Panc1 (cell line): ENCODE measurements around the gene UPP1. TPM values are rescaled to one million over a fixed set of nuclear protein-coding genes. Genes with fewer than 3 reads are reported as not detected.

Experiments
- ATAC-seq: fragments of 200-7000 bp; cut with Tn5 transposase; 2 replicates; pipeline ENCODE4 v1.9.1; 2020; ENCODE audit warnings: mild to moderate bottlenecking, moderate library complexity
- Bru-seq: library from RNA; stranded (reverse); fragments of 400-500 nt; gene quantifications from one replicate; lab custom pipeline; 2021; lab: Mats Ljungman, UMichigan
- BruChase-seq, 2 experiments: library from RNA; stranded (reverse); fragments of 400-500 nt; gene quantifications; one replicate each; lab custom pipeline; 2021; lab: Mats Ljungman, UMichigan
- BruUV-seq: library from RNA; stranded (reverse); fragments of 400-500 nt; replicated peaks from 2 replicates; lab custom pipeline; 2021; lab: Mats Ljungman, UMichigan
- CTCF ChIA-PET: fragments of 300-600 bp; sonication (Branson Sonifier 250); formaldehyde crosslinking; loops from one replicate; lab custom pipeline; 2022; ENCODE audit warnings: antibody characterized with exemption; lab: Charles Lee
- POLR2A ChIA-PET: fragments of 300-600 bp; sonication (Branson Sonifier 250); formaldehyde crosslinking; loops from one replicate; lab custom pipeline; 2022; ENCODE audit warnings: antibody characterized with exemption; lab: Charles Lee
- DNase-seq: peaks from one replicate; pipeline ENCODE4 v3.0.0-alpha.2; 2010; ENCODE audit warnings: low read depth, low spot score
- H3K27ac ChIP-seq: 2 replicates; pipeline ENCODE4 v1.5.1; 2011; ENCODE audit warnings: mild to moderate bottlenecking, low read length, inconsistent platforms
- H3K27me3 ChIP-seq: fragments of 200-500 bp; sonication (Bioruptor generic); 2 replicates; pipeline ENCODE4 v1.6.0; 2014; ENCODE audit warnings: low read length, inconsistent platforms; ENCODE audit not compliant: control insufficient read depth, insufficient read depth
- H3K36me3 ChIP-seq: fragments of 200-500 bp; sonication (Bioruptor generic); 2 replicates; pipeline ENCODE4 v1.5.1; 2014; ENCODE audit warnings: inconsistent platforms, mild to moderate bottlenecking, low read length, moderate library complexity; ENCODE audit not compliant: control insufficient read depth, insufficient read depth
- H3K4me1 ChIP-seq: 2 replicates; pipeline ENCODE4 v1.5.1; 2011; ENCODE audit warnings: inconsistent platforms, mild to moderate bottlenecking, low read length, moderate library complexity; ENCODE audit not compliant: control insufficient read depth, insufficient read depth
- H3K4me3 ChIP-seq, 2 experiments: 2 replicates each; pipeline ENCODE4 v1.5.1; 2011 to 2012; ENCODE audit warnings: low read depth in 2 of 2, low read length in 2 of 2, mild to moderate bottlenecking in 2 of 2, inconsistent platforms in 1 of 2, moderate library complexity in 1 of 2
- H3K9me3 ChIP-seq: fragments of 200-500 bp; sonication (Bioruptor generic); 2 replicates; pipeline ENCODE4 v1.5.1; 2014; ENCODE audit warnings: low read depth, mild to moderate bottlenecking, inconsistent platforms, low read length, moderate library complexity; ENCODE audit not compliant: control insufficient read depth, insufficient read depth
- POLR2AphosphoS5 ChIP-seq: IDR thresholded peaks from 2 replicates; pipeline ENCODE4 v1.6.1; 2012; ENCODE audit warnings: mild to moderate bottlenecking, low read depth, low read length, moderate library complexity
- SIN3A ChIP-seq: IDR thresholded peaks from 2 replicates; pipeline ENCODE4 v1.6.1; 2012; ENCODE audit warnings: low read depth, mild to moderate bottlenecking, low read length, moderate library complexity, borderline replicate concordance; ENCODE audit not compliant: insufficient read depth
- TCF7L2 ChIP-seq: IDR thresholded peaks from 2 replicates; pipeline ENCODE4 v1.6.1; 2011; ENCODE audit warnings: mild to moderate bottlenecking, low read depth, low read length, inconsistent platforms
- in situ Hi-C: cut with HindIII; loops from 2 replicates; pipeline ENCODE4 v1.10.0; 2016; ENCODE audit warnings: low sequenced_read_pairs, low pct_unique_long_range_greater_than_20kb
- intact Hi-C: fragments of 100-400 bp; cut with micrococcal nuclease; formaldehyde crosslinking; loops from one replicate; pipeline ENCODE4 v1.10.0; 2022; ENCODE audit not compliant: unreplicated experiment
- long read RNA-seq: library from polyadenylated mRNA; unstranded; transcript quantifications from one replicate; pipeline ENCODE4 v2.0.0, GENCODE V29; 2021; ENCODE audit not compliant: unreplicated experiment
- polyA plus RNA-seq: library from polyadenylated mRNA; unstranded; fragments of >200 nt; gene quantifications from one replicate; pipeline ENCODE4 v1.2.1, GENCODE V29; 2012; ENCODE audit warnings: missing spikeins; ENCODE audit not compliant: insufficient read length
- total RNA-seq: library from RNA; stranded (reverse); gene quantifications from one replicate; pipeline ENCODE4 v1.2.1, GENCODE V29; 2021; ENCODE audit not compliant: unreplicated experiment
- TF ChIP-seq, protein P1 (sequence below): fragments of 450-650 bp; IDR thresholded peaks from 2 replicates; pipeline ENCODE4 v1.5.1; 2017; ENCODE audit warnings: mild to moderate bottlenecking
- TF ChIP-seq, protein P2 (sequence below), 2 experiments: IDR thresholded peaks; 2 replicates each; pipeline ENCODE4 v1.6.1; 2011 to 2012; ENCODE audit warnings: low read depth in 2 of 2, control low read depth in 1 of 2, low read length in 1 of 2, mild to moderate bottlenecking in 1 of 2, moderate library complexity in 1 of 2; ENCODE audit not compliant: insufficient read depth in 1 of 2

Gene UPP1
- total RNA-seq (331 TPM), Bru-seq, nascent RNA (percentile 99 among the genes with signal in this experiment), BruChase-seq, experiment 1, labeled RNA remaining after a 2-hour chase (percentile 96 among the genes with signal in this experiment), BruChase-seq, experiment 2, labeled RNA remaining after a 6-hour chase (percentile 96 among the genes with signal in this experiment)
- polyA plus RNA-seq = 234 TPM
- long read RNA-seq, transcript UPP1-202 (6 exons, 955 nt) = minor isoform, 34 of 331 reads
- long read RNA-seq, transcript UPP1-203 (9 exons, 1,375 nt) = minor isoform, 32 of 331 reads
- long read RNA-seq, transcript UPP1-212 (3 exons, 2,782 nt) = major isoform, 72 of 331 reads
- long read RNA-seq, partial matches to known transcripts = 59 of 331 reads
- long read RNA-seq, other reads (novel, unspliced or antisense) = 131 of 331 reads

DNA sequence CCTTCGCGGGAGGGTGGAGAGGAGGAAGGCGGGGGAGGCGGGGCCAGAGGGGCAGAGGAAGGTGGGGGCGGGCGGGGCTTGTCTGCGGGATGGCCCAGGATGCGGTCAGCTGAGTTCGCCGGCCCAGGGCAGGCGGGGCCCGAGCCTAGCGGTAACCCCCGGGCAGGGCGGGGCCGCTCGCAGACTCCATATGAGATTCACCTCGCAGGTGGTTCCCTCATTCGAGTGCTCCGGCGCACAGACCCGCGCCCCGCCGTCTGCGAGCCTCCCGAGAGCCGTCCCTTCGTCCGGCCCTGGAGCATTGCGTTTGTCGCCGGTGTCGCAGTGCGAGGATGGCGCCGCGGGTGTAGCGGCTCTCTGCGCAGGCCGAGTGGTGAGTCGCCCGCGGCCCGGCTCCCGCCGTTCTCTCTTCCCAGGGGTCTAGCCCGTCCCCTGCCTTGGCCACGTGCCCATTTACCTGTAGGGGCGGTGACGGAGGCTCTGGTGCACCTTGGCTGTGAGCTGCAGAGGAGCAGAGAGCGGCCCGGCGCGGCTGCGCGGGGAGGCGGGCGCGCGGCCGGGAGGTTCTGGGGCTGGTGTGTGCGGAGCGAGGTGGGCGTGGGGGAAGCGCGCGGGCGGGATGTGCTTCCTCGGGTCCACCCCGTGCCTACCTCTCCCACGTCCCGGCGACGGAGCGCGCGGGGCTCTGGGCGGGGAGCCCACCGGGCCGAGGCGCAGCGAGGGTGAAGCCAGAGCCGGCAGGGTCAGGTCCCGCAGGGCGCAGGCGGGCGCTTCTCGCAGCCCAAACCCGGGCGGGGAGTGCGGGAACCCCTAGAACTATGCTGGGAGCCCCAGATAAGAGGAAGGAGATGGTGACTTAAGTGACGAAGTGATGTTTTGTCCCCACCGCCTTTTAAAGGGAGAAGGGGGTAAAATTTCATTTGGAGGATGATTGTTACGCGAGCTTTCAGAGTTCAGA lies at the start of gene UPP1:
TSS of gene UPP1 (plus strand) at position 220 of the 958 bp plus-strand sequence. CDS start 5,519 bp downstream, outside the sequence.
- H3K4me3 ChIP-seq = peak within 1 kb of the TSS; percentile 87 to 99
- no peaks in the 10 kb centered on the region for H3K27me3 ChIP-seq
- H3K4me1 ChIP-seq = peaks cover 70% of the 10 kb centered on the region
- peak within 1 kb of the TSS; percentile 100 for H3K27ac ChIP-seq
- peaks cover 30% of the 10 kb centered on the region for H3K36me3 ChIP-seq
- H3K9me3 ChIP-seq = no peaks in the 10 kb centered on the region
- TF ChIP-seq POLR2AphosphoS5 (peak; percentile 97), TCF7L2 (no peak), SIN3A (peak; percentile 27)
- TF ChIP-seq, protein P1, sequence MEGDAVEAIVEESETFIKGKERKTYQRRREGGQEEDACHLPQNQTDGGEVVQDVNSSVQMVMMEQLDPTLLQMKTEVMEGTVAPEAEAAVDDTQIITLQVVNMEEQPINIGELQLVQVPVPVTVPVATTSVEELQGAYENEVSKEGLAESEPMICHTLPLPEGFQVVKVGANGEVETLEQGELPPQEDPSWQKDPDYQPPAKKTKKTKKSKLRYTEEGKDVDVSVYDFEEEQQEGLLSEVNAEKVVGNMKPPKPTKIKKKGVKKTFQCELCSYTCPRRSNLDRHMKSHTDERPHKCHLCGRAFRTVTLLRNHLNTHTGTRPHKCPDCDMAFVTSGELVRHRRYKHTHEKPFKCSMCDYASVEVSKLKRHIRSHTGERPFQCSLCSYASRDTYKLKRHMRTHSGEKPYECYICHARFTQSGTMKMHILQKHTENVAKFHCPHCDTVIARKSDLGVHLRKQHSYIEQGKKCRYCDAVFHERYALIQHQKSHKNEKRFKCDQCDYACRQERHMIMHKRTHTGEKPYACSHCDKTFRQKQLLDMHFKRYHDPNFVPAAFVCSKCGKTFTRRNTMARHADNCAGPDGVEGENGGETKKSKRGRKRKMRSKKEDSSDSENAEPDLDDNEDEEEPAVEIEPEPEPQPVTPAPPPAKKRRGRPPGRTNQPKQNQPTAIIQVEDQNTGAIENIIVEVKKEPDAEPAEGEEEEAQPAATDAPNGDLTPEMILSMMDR = no peak
- TF ChIP-seq, protein P2, sequence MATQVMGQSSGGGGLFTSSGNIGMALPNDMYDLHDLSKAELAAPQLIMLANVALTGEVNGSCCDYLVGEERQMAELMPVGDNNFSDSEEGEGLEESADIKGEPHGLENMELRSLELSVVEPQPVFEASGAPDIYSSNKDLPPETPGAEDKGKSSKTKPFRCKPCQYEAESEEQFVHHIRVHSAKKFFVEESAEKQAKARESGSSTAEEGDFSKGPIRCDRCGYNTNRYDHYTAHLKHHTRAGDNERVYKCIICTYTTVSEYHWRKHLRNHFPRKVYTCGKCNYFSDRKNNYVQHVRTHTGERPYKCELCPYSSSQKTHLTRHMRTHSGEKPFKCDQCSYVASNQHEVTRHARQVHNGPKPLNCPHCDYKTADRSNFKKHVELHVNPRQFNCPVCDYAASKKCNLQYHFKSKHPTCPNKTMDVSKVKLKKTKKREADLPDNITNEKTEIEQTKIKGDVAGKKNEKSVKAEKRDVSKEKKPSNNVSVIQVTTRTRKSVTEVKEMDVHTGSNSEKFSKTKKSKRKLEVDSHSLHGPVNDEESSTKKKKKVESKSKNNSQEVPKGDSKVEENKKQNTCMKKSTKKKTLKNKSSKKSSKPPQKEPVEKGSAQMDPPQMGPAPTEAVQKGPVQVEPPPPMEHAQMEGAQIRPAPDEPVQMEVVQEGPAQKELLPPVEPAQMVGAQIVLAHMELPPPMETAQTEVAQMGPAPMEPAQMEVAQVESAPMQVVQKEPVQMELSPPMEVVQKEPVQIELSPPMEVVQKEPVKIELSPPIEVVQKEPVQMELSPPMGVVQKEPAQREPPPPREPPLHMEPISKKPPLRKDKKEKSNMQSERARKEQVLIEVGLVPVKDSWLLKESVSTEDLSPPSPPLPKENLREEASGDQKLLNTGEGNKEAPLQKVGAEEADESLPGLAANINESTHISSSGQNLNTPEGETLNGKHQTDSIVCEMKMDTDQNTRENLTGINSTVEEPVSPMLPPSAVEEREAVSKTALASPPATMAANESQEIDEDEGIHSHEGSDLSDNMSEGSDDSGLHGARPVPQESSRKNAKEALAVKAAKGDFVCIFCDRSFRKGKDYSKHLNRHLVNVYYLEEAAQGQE (IDR thresholded peaks at IDR 0.05; ENCODE audit: insufficient read depth in 1 of 2, low read depth in 2 of 2, low read length in 1 of 2) = no peak
- DNase-seq = no peak
- in situ Hi-C loops (no loop called here), intact Hi-C loops (loop anchor here (5.0 to 10.0 kb wide), 3 partner anchors 52 to 515 kb away; partner anchors contain the start of gene C7orf57)
- POLR2A ChIA-PET = interaction anchor here (1.1 to 1.5 kb wide), 3 partner anchors 12 to 51 kb away, joined by 3 to 4 read pairs (median 3); no protein-coding TSS in a partner anchor
- CTCF ChIA-PET = no interaction called here
- peak; percentile 84 for ATAC-seq
- BruUV-seq = no TSS peak

DNA sequence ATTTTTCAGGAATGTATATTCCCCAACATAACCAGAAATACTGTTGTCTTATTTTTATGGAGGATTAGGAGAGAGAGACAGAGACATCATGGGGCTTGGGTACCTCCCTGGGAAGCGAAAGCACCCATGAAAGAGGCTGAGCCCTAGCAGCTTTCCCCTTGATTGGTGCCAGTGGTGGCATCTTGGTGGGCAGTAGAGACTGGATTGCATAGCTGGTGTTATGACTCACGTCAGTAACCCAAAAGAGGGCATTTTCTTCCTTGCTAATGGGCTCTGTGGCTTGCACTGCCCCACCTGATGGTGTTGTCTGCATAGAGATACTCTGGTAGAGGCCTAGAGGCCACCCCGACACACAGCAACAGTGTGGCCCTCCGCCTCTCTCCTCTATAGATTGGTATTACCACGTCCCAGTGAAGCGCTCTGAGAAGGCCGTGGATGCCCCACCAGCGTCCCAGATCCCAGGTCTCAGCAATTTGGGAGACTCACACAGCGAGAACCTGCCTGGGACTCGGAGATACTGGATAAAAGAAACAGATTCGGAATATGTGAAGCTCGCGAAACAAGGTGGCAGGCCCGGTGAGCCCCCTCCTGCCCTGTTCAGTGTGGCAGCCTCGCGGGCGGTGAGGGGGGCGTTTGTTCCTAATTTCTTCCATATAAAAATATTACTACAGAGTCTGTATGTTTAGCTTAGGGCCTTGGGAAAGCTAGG lies 48.0 kb upstream of the UPP1 start:
- CTCF ChIA-PET = no interaction called here
- intact Hi-C loops = no loop called here
- peak overlapping the region; percentile 18; the same call in 1 of the 2 replicates for H3K27ac ChIP-seq
- no peaks in the 10 kb centered on the region for H3K27me3 ChIP-seq
- POLR2A ChIA-PET = interaction anchor here (0.6 kb wide), 1 partner anchor 12 kb away, joined by 4 read pairs; no protein-coding TSS in a partner anchor
- peaks cover 10% of the 10 kb centered on the region for H3K4me1 ChIP-seq
- no peaks in the 10 kb centered on the region for H3K9me3 ChIP-seq
- no peaks in the 10 kb centered on the region for H3K36me3 ChIP-seq
- in situ Hi-C loops = no loop called here
- DNase-seq (no peak), ATAC-seq (no peak)
- TF ChIP-seq, protein P2 (IDR thresholded peaks at IDR 0.05; ENCODE audit: insufficient read depth in 1 of 2, low read depth in 2 of 2, low read length in 1 of 2) = no peak
- TF ChIP-seq POLR2AphosphoS5 = no peak
- no peak for TF ChIP-seq TCF7L2
- TF ChIP-seq, protein P1 = no peak
- TF ChIP-seq SIN3A = no peak
- no peak overlapping the region for H3K4me3 ChIP-seq
- BruUV-seq = no TSS peak
